Lower leg skin (tissue), 4 donors: Measurements from ENCODE around the gene ABHD11. TPM values are rescaled to one million over a fixed set of nuclear protein-coding genes. Genes with fewer than 3 reads are reported as not detected.

Experiments
- DNase-seq, 2 donors: peaks; one replicate each; pipeline ENCODE4 v3.0.0-alpha.2; 2019; ENCODE audit warnings: low spot score in 2 of 2
- H3K4me3 ChIP-seq: fragments of 200-600 bp; sonication (generic); 2 replicates; pipeline ENCODE4 v1.5.1; 2017; ENCODE audit warnings: mild to moderate bottlenecking, low read depth; ENCODE audit not compliant: poor library complexity, severe bottlenecking
- POLR2A ChIP-seq, 2 donors: fragments of 450-650 bp; IDR thresholded peaks; one replicate each; pipeline ENCODE4 v1.6.1; 2016 to 2017; ENCODE audit warnings: antibody characterized with exemption in 2 of 2, mild to moderate bottlenecking in 1 of 2, moderate library complexity in 1 of 2
- WGBS, 2 donors: methylation state at CpG; one replicate each; pipeline ENCODE4 v1.1.5; 2018; 5-methylcytosine and 5-hydroxymethylcytosine counted together
- intact Hi-C: fragments of 100-400 bp; cut with DNase I; formaldehyde crosslinking; loops from one replicate; pipeline ENCODE4 v1.15.0; 2023; ENCODE audit warnings: low total_unique reads
- total RNA-seq, 4 donors: library from RNA; depleted of rRNA; stranded (reverse); fragments of >200 nt; gene quantifications; one replicate each; pipeline ENCODE4 v1.1.0, GENCODE V29; 2016
- TF ChIP-seq, protein P1 (sequence below), 3 donors: fragments of 450-650 bp; IDR thresholded peaks; one replicate each; pipeline ENCODE4 v1.5.1; 2016; ENCODE audit warnings: antibody characterized with exemption in 3 of 3, mild to moderate bottlenecking in 3 of 3, moderate library complexity in 2 of 3

Gene ABHD11
- total RNA-seq, 4 donors from 2014 or later = 24.9 to 29.0 (median 26.3) TPM

DNA sequence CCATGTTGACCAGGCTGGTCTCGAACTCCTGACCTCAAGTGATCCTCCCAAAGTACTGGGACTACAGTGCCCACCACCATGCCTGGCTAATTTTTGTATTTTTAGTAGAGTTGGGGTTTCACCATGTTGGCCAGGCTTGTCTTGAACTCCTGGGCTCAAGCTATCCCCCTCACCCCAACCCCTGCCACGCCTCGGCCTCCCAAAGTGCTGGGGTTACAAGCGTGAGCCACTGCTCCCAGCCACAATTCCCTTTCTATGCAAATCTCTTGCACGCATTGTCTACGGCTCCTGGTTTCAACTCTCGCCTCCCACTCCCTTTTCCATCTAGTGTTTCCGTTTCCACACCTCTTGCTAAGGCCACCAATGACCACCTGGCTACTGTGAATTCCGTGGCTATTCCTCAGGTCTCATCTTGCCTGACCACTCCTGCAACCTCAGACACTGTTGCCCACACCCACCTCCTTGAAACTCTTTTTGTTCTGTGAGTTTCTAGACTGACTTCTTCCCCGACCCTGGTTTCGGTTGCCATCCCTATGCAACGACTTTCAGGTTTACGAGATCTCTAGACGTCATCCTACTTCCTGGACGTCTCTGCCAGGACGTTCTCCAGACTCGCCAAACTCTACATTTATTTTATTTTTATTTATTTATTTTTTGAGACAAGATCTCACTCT, 28.1 kb upstream of the ABHD11 start:
- no peak for DNase-seq
- WGBS, 2 donors = 81 to 84% methylated on average over 17 of the region's 17 CpGs
- no peak overlapping the region for H3K4me3 ChIP-seq
- TF ChIP-seq POLR2A (IDR thresholded peaks at IDR 0.05) = no peak
- TF ChIP-seq, protein P1, sequence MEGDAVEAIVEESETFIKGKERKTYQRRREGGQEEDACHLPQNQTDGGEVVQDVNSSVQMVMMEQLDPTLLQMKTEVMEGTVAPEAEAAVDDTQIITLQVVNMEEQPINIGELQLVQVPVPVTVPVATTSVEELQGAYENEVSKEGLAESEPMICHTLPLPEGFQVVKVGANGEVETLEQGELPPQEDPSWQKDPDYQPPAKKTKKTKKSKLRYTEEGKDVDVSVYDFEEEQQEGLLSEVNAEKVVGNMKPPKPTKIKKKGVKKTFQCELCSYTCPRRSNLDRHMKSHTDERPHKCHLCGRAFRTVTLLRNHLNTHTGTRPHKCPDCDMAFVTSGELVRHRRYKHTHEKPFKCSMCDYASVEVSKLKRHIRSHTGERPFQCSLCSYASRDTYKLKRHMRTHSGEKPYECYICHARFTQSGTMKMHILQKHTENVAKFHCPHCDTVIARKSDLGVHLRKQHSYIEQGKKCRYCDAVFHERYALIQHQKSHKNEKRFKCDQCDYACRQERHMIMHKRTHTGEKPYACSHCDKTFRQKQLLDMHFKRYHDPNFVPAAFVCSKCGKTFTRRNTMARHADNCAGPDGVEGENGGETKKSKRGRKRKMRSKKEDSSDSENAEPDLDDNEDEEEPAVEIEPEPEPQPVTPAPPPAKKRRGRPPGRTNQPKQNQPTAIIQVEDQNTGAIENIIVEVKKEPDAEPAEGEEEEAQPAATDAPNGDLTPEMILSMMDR (IDR thresholded peaks at IDR 0.05) = no peak
- intact Hi-C loops = no loop called here

DNA sequence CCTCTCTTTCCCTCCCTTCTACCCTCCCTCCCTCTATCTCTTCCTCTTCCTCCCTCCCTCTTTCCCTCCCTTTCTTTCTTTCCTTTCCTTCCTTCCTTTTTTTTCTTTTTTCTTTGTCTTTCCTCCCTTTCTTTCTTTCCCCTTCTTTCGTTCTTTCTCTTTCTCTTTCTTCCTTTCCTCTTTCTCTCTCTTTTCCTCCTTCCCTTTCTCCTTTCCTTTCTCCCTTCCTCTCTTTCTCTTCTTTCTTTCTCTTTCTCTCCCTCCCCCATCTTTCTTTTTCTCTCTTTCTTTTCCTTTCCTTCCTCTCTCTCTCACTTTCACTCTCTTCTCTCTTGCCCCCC, 24.0 kb upstream of the ABHD11 start:
- WGBS, 2 donors = 82 to 91% methylated on average over 1 of the region's 1 CpG
- no peak for DNase-seq
- no peak overlapping the region for H3K4me3 ChIP-seq
- intact Hi-C loops = no loop called here
- no peak for TF ChIP-seq POLR2A (IDR thresholded peaks at IDR 0.05)
- TF ChIP-seq, protein P1 (IDR thresholded peaks at IDR 0.05) = no peak

GRCh38 chr7:73761854-73762658, 23.5 kb upstream of the ABHD11 start:
- no peak overlapping the region for H3K4me3 ChIP-seq
- WGBS, 2 donors = 61 to 71% methylated on average over 8 of the region's 8 CpGs
- no peak for TF ChIP-seq POLR2A (IDR thresholded peaks at IDR 0.05)
- TF ChIP-seq, protein P1 (IDR thresholded peaks at IDR 0.05) = no peak
- no peak for DNase-seq
- intact Hi-C loops = no loop called here

DNA sequence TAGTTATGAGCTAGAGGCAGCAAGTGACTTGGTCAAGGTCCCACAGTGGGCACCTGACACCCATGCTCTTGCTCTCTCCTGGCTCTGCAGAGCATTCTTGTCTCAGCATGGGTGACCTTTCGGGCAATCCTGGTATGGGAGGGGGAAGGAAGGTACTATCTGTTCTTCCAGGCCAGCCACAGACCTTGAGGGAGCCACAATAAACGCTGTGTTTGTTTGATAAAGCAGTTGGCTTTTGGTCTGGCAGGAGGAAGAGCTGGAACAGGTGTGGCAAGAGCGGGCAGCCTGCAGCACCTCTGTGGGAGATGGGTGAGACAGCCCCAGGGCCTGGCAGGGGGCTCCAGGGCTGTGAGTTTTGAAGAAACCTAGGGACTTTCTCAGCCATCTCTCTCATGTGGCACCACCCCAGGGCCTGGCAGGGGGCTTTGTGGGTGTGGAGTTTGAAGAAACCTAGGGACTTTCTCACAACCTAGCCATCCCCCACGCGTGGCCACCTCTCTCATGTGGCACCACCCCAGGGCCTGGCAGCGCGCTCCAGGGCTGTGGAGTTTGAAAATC, 20.1 kb upstream of the ABHD11 start:
- DNase-seq = no peak
- intact Hi-C loops = no loop called here
- 79 to 84% methylated on average over 6 to 7 of the region's 7 CpGs for WGBS, 2 donors

GRCh38 chr7:73749931-73750776, 11.6 kb upstream of the ABHD11 start:
- 79 to 80% methylated on average over 16 of the region's 16 CpGs for WGBS, 2 donors
- no peak overlapping the region for H3K4me3 ChIP-seq
- intact Hi-C loops = no loop called here
- TF ChIP-seq POLR2A (IDR thresholded peaks at IDR 0.05) = no peak
- TF ChIP-seq, protein P1 (IDR thresholded peaks at IDR 0.05) = no peak
- DNase-seq = no peak

More for the DNA sequence above, 20.1 kb upstream of the ABHD11 start:
- no peak overlapping the region for H3K4me3 ChIP-seq
- no peak for TF ChIP-seq POLR2A (IDR thresholded peaks at IDR 0.05)
- TF ChIP-seq, protein P1 (IDR thresholded peaks at IDR 0.05) = no peak
